ENCODE results near the gene ENDOV.

- TF ChIP-seq CTCF (IDR thresholded peaks at IDR 0.05; ENCODE audit: poor library complexity) (no peak), EZH2phosphoT487 (IDR thresholded peaks at IDR 0.05; ENCODE audit: low read depth, severe bottlenecking, unreplicated experiment) (no peak), EZH2 (IDR thresholded peaks at IDR 0.05; ENCODE audit: borderline replicate concordance) (no peak)
Observed at GRCh38 chr17:80482058-80482318, 67.0 kb downstream of the ENDOV start.

Data from hepatocyte (in vitro differentiated cells).